HG03575 (cell line): ENCODE measurements around the gene SNCAIP.

Experiments used
- ATAC-seq: cut with Tn5 transposase; IDR thresholded peaks from one replicate; pipeline ENCODE4 v1.9.1; 2021; ENCODE audit not compliant: unreplicated experiment, insufficient number of reproducible peaks, low FRiP score; ENCODE audit errors: extremely low read depth

Gene SNCAIP

GRCh38 chr5:122507581-122507980 is 195.5 kb downstream of the SNCAIP start:
- no peak for ATAC-seq

GRCh38 chr5:122508623-122509022 is 196.6 kb downstream of the SNCAIP start:
- ATAC-seq: no peak
